ENCODE data around the gene ADAMTSL2. TPM values are rescaled to one million over a fixed set of nuclear protein-coding genes. Genes with fewer than 3 reads are reported as not detected.

Gene ADAMTSL2
- total and polyA plus RNA-seq, 12 donors: 1.00 to 138 (median 56.8) TPM

- H3K4me1 ChIP-seq (replicated peaks in 1 of 2): peaks cover 17 to 31% of the 10 kb centered on the region in 2 donors
- peak overlapping the region in 4 of 5 donors; percentile 7 to 85 (median 33) for H3K27ac ChIP-seq
- H3K9me3 ChIP-seq (replicated peaks in 1 of 3): no peaks in the 10 kb centered on the region
- H3K36me3 ChIP-seq (replicated peaks in 1 of 2): peaks cover 0 to 21% of the 10 kb centered on the region in 2 donors
- H3K27me3 ChIP-seq: no peaks in the 10 kb centered on the region
- 60 to 66% (median 65%) methylated on average over 9 to 22 of the region's 22 CpGs for WGBS, 4 donors
- intact Hi-C loops (cut with DNase I): loop anchor here in 1 of 2 donors (10.0 kb wide), 1 partner anchor 185 kb away; no protein-coding TSS in a partner anchor
- DNase-seq: peak in 2 of 7 donors; percentile 41 to 47
- no peak overlapping the region for H3K4me3 ChIP-seq
- TF ChIP-seq POLR2A (IDR thresholded peaks at IDR 0.05): no peak
- TF ChIP-seq CTCF (IDR thresholded peaks at IDR 0.05): no peak
Observed at GRCh38 chr9:133539991-133540697, 5.6 kb downstream of the ADAMTSL2 start.

DNA sequence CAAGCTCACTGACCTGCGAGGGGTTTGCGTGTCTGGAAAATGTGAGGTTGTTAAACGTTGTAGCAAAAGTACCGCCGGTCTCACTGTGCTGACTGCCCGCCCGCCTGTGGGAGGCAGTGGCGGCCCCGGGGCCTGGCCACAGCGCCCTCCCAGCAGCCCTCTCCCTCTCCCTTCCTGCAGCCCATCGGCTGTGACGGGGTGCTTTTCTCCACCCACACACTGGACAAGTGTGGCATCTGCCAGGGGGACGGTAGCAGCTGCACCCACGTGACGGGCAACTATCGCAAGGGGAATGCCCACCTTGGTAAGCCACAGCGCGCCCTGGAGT lies 6.2 kb downstream of the ADAMTSL2 start:
- DNase-seq: no peak
- 53 to 86% (median 79%) methylated on average over 3 to 18 of the region's 18 CpGs for WGBS, 4 donors
- peaks cover 0 to 21% of the 10 kb centered on the region in 2 donors for H3K36me3 ChIP-seq (replicated peaks in 1 of 2)
- TF ChIP-seq POLR2A (IDR thresholded peaks at IDR 0.05) (no peak), CTCF (IDR thresholded peaks at IDR 0.05) (no peak)
- H3K4me1 ChIP-seq (replicated peaks in 1 of 2): peaks cover 13 to 36% of the 10 kb centered on the region in 2 donors
- no peak overlapping the region for H3K4me3 ChIP-seq
- peak overlapping the region in 1 of 5 donors; percentile 85 for H3K27ac ChIP-seq
- H3K27me3 ChIP-seq: no peaks in the 10 kb centered on the region
- intact Hi-C loops (cut with DNase I): no loop called here
- H3K9me3 ChIP-seq (replicated peaks in 1 of 3): no peaks in the 10 kb centered on the region

DNA sequence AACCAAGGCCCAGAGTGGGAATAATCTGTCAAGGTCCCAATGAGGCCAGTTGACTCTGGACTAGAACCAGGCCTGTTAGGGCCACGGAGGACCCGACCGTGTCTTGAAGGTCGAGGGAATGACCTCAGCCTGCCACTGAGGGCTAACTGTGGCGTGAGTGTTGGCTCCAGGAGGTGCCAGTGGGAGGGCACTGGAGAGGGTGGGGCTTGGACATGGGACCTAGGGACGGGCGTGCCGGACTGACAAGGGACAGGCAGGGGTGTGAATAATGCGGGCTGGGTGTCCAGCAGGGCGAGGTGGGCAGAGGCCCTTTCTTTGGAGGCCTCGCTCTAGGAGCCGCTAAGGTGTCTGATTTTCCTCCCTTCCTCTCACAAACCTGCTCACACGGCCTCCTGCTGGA lies 7.5 kb downstream of the ADAMTSL2 start:
- 65 to 81% (median 74%) methylated on average over 13 of the region's 13 CpGs for WGBS, 4 donors
- TF ChIP-seq POLR2A (IDR thresholded peaks at IDR 0.05): no peak
- no peak for TF ChIP-seq CTCF (IDR thresholded peaks at IDR 0.05)
- intact Hi-C loops (cut with DNase I): no loop called here
- no peak overlapping the region for H3K4me3 ChIP-seq
- DNase-seq: peak in 1 of 7 donors; percentile 43
- peaks cover 11 to 31% of the 10 kb centered on the region in 2 donors for H3K4me1 ChIP-seq (replicated peaks in 1 of 2)
- no peaks in the 10 kb centered on the region for H3K9me3 ChIP-seq (replicated peaks in 1 of 3)
- H3K27me3 ChIP-seq: no peaks in the 10 kb centered on the region
- peak overlapping the region in 1 of 5 donors; percentile 12 for H3K27ac ChIP-seq
- H3K36me3 ChIP-seq (replicated peaks in 1 of 2): peaks cover 0 to 21% of the 10 kb centered on the region in 2 donors

GRCh38 chr9:133543772-133544467 lies 9.4 kb downstream of the ADAMTSL2 start:
- intact Hi-C loops (cut with DNase I): no loop called here
- DNase-seq: peak in 3 of 7 donors; percentile 93 to 94 (median 94)
- Histone ChIP-seq H3K27ac (peak overlapping the region in 2 of 5 donors; percentile 65 to 89), H3K36me3 (replicated peaks in 1 of 2) (peaks cover 0 to 24% of the 10 kb centered on the region in 2 donors), H3K4me1 (replicated peaks in 1 of 2) (peaks cover 11 to 24% of the 10 kb centered on the region in 2 donors), H3K27me3 (no peaks in the 10 kb centered on the region), H3K4me3 (no peak overlapping the region), H3K9me3 (replicated peaks in 1 of 3) (no peaks in the 10 kb centered on the region)
- 70 to 81% (median 76%) methylated on average over 9 to 16 of the region's 16 CpGs for WGBS, 4 donors
- TF ChIP-seq POLR2A (IDR thresholded peaks at IDR 0.05): peak in 1 of 2 donors; percentile 33
- no peak for TF ChIP-seq CTCF (IDR thresholded peaks at IDR 0.05)
